Hepatocyte (in vitro differentiated cells): ENCODE results near the gene TSSC4.

Experiments used
- EZH2phosphoT487 ChIP-seq: fragments of 200-600 bp; sonication (generic); IDR thresholded peaks from one replicate; pipeline ENCODE4 v1.6.1; 2018; ENCODE audit warnings: antibody characterized with exemption, mild to moderate bottlenecking, low read depth, moderate library complexity; ENCODE audit not compliant: unreplicated experiment, severe bottlenecking
- TF ChIP-seq, protein P1 (sequence below): fragments of 200-600 bp; sonication (generic); IDR thresholded peaks from 2 replicates; pipeline ENCODE4 v1.5.1; 2016; ENCODE audit warnings: antibody characterized with exemption, mild to moderate bottlenecking; ENCODE audit not compliant: poor library complexity

DNA sequence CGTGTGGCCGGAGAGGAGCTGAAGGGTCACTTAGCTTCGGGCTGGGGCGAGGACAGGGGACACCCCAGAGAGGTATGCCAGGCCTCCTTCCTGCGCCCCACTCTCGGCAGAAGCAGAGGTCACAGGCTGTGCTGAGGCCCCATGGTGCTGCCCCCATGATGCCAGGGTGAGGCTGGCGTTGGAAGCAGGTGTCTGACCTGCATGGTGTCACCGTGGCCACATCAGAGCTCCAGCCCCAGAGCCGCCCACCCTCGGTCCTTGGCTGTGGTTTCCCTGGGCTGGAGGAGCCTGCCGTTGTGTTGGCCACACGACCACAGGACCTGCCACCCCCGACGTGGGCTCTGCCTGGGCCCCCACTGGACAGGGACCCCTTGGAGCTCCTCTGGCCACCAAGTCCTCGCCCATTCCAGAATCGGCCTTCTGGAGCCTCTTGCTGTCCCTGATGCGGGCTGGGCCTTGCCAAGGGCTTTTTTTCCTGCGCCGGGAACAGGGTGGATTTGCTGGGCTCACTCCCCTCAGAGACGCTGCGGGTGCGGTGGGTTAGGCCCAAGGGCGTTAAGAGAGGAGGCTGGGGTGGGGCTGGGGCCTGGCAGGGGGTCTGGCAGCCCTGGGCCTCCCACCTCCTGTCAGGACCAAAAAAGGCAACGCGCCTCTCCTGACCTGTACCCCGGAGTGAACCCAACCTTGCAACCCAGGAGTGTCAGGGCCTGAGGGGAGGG is 8.2 kb upstream of the TSSC4 start:
- no peak for TF ChIP-seq EZH2phosphoT487
- TF ChIP-seq, protein P1, sequence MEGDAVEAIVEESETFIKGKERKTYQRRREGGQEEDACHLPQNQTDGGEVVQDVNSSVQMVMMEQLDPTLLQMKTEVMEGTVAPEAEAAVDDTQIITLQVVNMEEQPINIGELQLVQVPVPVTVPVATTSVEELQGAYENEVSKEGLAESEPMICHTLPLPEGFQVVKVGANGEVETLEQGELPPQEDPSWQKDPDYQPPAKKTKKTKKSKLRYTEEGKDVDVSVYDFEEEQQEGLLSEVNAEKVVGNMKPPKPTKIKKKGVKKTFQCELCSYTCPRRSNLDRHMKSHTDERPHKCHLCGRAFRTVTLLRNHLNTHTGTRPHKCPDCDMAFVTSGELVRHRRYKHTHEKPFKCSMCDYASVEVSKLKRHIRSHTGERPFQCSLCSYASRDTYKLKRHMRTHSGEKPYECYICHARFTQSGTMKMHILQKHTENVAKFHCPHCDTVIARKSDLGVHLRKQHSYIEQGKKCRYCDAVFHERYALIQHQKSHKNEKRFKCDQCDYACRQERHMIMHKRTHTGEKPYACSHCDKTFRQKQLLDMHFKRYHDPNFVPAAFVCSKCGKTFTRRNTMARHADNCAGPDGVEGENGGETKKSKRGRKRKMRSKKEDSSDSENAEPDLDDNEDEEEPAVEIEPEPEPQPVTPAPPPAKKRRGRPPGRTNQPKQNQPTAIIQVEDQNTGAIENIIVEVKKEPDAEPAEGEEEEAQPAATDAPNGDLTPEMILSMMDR, result no peak
